ENCODE results near the gene YBEY.

DNA sequence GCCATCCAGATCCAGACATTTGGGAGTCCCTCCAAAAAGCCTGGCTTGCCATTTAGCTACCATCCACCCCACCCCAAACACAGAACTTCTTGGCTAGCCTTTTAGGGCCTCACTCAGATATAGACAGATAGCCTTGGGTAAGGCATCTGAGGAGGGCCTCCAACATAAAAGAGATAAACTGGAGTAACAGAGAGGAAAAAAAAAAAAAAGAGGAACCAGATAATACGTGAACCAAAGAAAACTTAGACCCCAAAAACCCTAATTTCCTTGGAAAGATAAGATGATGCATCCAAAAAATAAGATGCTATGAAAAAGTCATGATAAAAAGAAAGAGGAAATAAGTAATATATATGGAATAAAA, 37.7 kb upstream of the YBEY start:
- TF ChIP-seq, protein P1, sequence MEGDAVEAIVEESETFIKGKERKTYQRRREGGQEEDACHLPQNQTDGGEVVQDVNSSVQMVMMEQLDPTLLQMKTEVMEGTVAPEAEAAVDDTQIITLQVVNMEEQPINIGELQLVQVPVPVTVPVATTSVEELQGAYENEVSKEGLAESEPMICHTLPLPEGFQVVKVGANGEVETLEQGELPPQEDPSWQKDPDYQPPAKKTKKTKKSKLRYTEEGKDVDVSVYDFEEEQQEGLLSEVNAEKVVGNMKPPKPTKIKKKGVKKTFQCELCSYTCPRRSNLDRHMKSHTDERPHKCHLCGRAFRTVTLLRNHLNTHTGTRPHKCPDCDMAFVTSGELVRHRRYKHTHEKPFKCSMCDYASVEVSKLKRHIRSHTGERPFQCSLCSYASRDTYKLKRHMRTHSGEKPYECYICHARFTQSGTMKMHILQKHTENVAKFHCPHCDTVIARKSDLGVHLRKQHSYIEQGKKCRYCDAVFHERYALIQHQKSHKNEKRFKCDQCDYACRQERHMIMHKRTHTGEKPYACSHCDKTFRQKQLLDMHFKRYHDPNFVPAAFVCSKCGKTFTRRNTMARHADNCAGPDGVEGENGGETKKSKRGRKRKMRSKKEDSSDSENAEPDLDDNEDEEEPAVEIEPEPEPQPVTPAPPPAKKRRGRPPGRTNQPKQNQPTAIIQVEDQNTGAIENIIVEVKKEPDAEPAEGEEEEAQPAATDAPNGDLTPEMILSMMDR (IDR thresholded peaks at IDR 0.05; ENCODE audit: borderline replicate concordance, extremely low read depth, low read length, poor library complexity, severe bottlenecking) = no peak
- TF ChIP-seq EZH2 (IDR thresholded peaks at IDR 0.05; ENCODE audit: borderline replicate concordance, low read depth, low read length, severe bottlenecking) = no peak
